Neural cell (in vitro differentiated cells): Measurements from ENCODE around the gene LALBA. TPM values are rescaled to one million over a fixed set of nuclear protein-coding genes. Genes with fewer than 3 reads are reported as not detected.

Source experiments
- H2AFZ ChIP-seq: fragments of 200-600, 300-800 bp; sonication (generic), shearing (Covaris generic); 2 replicates; pipeline ENCODE4 v1.6.0; 2014; ENCODE audit warnings: low read depth, mild to moderate bottlenecking, antibody characterized with exemption, low read length, moderate library complexity
- H3F3A ChIP-seq: fragments of 200-600 bp; shearing (Covaris generic); 2 replicates; pipeline ENCODE4 v1.6.1; 2016; ENCODE audit warnings: mild to moderate bottlenecking, moderate library complexity, mixed read lengths, antibody characterized with exemption, low read length; ENCODE audit not compliant: insufficient read depth, poor library complexity, severe bottlenecking
- H3K27ac ChIP-seq: fragments of 200-600, 300-800 bp; sonication (generic), shearing (Covaris generic); 2 replicates; pipeline ENCODE4 v1.5.1; 2014; ENCODE audit warnings: mild to moderate bottlenecking, low read length, moderate library complexity
- H3K27me3 ChIP-seq: fragments of 300-800, 200-600 bp; sonication (generic), shearing (Covaris generic); 2 replicates; pipeline ENCODE4 v1.6.0; 2014; ENCODE audit warnings: mild to moderate bottlenecking, low read depth, low read length, moderate library complexity; ENCODE audit not compliant: insufficient read depth
- H3K36me3 ChIP-seq: fragments of 300-800, 200-600 bp; sonication (generic), shearing (Covaris generic); 2 replicates; pipeline ENCODE4 v1.5.1; 2014; ENCODE audit warnings: mild to moderate bottlenecking, antibody characterized with exemption, low read length, moderate library complexity; ENCODE audit not compliant: insufficient read depth
- H3K4me2 ChIP-seq: fragments of 300-800, 200-600 bp; sonication (generic), shearing (Covaris generic); 2 replicates; pipeline ENCODE4 v1.6.0; 2014; ENCODE audit warnings: mild to moderate bottlenecking, low read length
- H3K4me3 ChIP-seq: fragments of 300-800, 200-600 bp; sonication (generic), shearing (Covaris generic); 2 replicates; pipeline ENCODE4 v1.5.1; 2014; ENCODE audit warnings: mild to moderate bottlenecking, low read length, moderate library complexity
- H3K79me2 ChIP-seq: fragments of 200-600 bp; shearing (Covaris generic); replicated peaks from 2 replicates; pipeline ENCODE4 v1.6.0; 2014; ENCODE audit warnings: mild to moderate bottlenecking, low read length, moderate library complexity; ENCODE audit not compliant: insufficient read depth
- H3K9ac ChIP-seq: fragments of 300-800, 200-600 bp; sonication (generic), shearing (Covaris generic); 2 replicates; pipeline ENCODE4 v1.6.1; 2016; ENCODE audit warnings: mild to moderate bottlenecking, low read length, mixed read lengths
- H3K9me2 ChIP-seq: fragments of 200-600 bp; shearing (Covaris generic); 2 replicates; pipeline ENCODE4 v1.6.1; 2016; ENCODE audit warnings: mild to moderate bottlenecking, low read length, mixed read lengths; ENCODE audit not compliant: insufficient read depth
- H3K9me3 ChIP-seq: fragments of 200-600, 300-800 bp; sonication (generic), shearing (Covaris generic); 2 replicates; pipeline ENCODE4 v1.6.1; 2016; ENCODE audit warnings: mild to moderate bottlenecking, mixed run types, low read length, moderate library complexity, mixed read lengths
- H4K20me1 ChIP-seq: fragments of 200-600 bp; shearing (Covaris generic); 2 replicates; pipeline ENCODE4 v1.6.1; 2016; ENCODE audit warnings: mild to moderate bottlenecking, mixed run types; ENCODE audit not compliant: insufficient read depth
- EP300 ChIP-seq: fragments of 450-650 bp; conservative IDR thresholded peaks from 2 replicates; pipeline ENCODE4 v1.6.1; 2014; ENCODE audit warnings: antibody characterized with exemption, mild to moderate bottlenecking, moderate library complexity; ENCODE audit not compliant: poor library complexity, severe bottlenecking
- EZH2 ChIP-seq: fragments of 200-600, 300-800 bp; shearing (Covaris generic), sonication (generic); IDR thresholded peaks from 2 replicates; pipeline ENCODE4 v1.6.1; 2014; ENCODE audit warnings: antibody characterized with exemption, low read length, borderline replicate concordance, mild to moderate bottlenecking; ENCODE audit not compliant: insufficient read depth, poor library complexity, severe bottlenecking
- MXI1 ChIP-seq: fragments of 450-650 bp; conservative IDR thresholded peaks from 2 replicates; pipeline ENCODE4 v1.6.1; 2014; ENCODE audit warnings: antibody characterized with exemption, mild to moderate bottlenecking; ENCODE audit not compliant: poor library complexity, severe bottlenecking
- POLR2AphosphoS5 ChIP-seq: IDR thresholded peaks from 2 replicates; pipeline ENCODE4 v1.6.1; 2012
- RAD21 ChIP-seq: fragments of 450-650 bp; conservative IDR thresholded peaks from 2 replicates; pipeline ENCODE4 v1.6.1; 2014; ENCODE audit warnings: antibody characterized with exemption, mild to moderate bottlenecking, moderate library complexity
- SMC3 ChIP-seq: fragments of 450-650 bp; conservative IDR thresholded peaks from 2 replicates; pipeline ENCODE4 v1.6.1; 2014; ENCODE audit warnings: antibody characterized with exemption, mild to moderate bottlenecking, moderate library complexity; ENCODE audit not compliant: poor library complexity
- TAF1 ChIP-seq: IDR thresholded peaks from 2 replicates; pipeline ENCODE4 v1.6.1; 2012; ENCODE audit warnings: low read depth
- polyA plus RNA-seq: library from polyadenylated mRNA; depleted of rRNA; stranded (reverse); fragments of >200 nt; gene quantifications from 2 replicates; pipeline ENCODE4 v1.2.3, GENCODE V29; 2014
- TF ChIP-seq, protein P1 (sequence below): fragments of 450-650 bp; IDR thresholded peaks from 2 replicates; pipeline ENCODE4 v1.5.1; 2014; ENCODE audit warnings: antibody characterized with exemption, mild to moderate bottlenecking, moderate library complexity; ENCODE audit not compliant: poor library complexity, severe bottlenecking
- TF ChIP-seq, protein P2 (sequence below): IDR thresholded peaks from 2 replicates; pipeline ENCODE4 v1.6.1; 2012; ENCODE audit warnings: borderline replicate concordance

The LALBA gene
- polyA plus RNA-seq, 1 donor from 2014 or later, result not detected

DNA sequence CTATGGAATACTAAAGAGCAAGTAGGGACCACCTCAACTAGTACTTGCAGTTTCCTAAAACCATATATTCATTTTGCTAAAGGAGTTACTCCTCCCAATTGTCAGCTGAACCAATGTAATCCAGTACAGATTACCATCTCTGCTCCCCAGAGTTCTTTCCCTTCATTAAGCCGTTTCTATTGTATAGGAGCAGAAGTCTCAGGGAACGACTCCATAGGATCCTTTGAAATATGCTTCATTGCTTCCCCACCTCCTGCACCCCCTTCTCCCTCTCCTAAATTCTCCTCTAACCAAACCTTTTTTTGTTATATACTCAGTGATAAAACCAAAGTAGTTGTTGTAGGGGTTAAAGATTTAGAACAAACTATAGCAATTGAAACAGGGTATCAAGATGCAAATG, 30.7 kb upstream of the LALBA start:
- no peaks in the 10 kb centered on the region for H3K9me2 ChIP-seq
- no peaks in the 10 kb centered on the region for H4K20me1 ChIP-seq
- TF ChIP-seq EZH2 (no peak), TAF1 (no peak), RAD21 (no peak), EP300 (no peak), MXI1 (no peak), POLR2AphosphoS5 (no peak), SMC3 (no peak)
- TF ChIP-seq, protein P1, sequence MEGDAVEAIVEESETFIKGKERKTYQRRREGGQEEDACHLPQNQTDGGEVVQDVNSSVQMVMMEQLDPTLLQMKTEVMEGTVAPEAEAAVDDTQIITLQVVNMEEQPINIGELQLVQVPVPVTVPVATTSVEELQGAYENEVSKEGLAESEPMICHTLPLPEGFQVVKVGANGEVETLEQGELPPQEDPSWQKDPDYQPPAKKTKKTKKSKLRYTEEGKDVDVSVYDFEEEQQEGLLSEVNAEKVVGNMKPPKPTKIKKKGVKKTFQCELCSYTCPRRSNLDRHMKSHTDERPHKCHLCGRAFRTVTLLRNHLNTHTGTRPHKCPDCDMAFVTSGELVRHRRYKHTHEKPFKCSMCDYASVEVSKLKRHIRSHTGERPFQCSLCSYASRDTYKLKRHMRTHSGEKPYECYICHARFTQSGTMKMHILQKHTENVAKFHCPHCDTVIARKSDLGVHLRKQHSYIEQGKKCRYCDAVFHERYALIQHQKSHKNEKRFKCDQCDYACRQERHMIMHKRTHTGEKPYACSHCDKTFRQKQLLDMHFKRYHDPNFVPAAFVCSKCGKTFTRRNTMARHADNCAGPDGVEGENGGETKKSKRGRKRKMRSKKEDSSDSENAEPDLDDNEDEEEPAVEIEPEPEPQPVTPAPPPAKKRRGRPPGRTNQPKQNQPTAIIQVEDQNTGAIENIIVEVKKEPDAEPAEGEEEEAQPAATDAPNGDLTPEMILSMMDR, result no peak
- TF ChIP-seq, protein P2, sequence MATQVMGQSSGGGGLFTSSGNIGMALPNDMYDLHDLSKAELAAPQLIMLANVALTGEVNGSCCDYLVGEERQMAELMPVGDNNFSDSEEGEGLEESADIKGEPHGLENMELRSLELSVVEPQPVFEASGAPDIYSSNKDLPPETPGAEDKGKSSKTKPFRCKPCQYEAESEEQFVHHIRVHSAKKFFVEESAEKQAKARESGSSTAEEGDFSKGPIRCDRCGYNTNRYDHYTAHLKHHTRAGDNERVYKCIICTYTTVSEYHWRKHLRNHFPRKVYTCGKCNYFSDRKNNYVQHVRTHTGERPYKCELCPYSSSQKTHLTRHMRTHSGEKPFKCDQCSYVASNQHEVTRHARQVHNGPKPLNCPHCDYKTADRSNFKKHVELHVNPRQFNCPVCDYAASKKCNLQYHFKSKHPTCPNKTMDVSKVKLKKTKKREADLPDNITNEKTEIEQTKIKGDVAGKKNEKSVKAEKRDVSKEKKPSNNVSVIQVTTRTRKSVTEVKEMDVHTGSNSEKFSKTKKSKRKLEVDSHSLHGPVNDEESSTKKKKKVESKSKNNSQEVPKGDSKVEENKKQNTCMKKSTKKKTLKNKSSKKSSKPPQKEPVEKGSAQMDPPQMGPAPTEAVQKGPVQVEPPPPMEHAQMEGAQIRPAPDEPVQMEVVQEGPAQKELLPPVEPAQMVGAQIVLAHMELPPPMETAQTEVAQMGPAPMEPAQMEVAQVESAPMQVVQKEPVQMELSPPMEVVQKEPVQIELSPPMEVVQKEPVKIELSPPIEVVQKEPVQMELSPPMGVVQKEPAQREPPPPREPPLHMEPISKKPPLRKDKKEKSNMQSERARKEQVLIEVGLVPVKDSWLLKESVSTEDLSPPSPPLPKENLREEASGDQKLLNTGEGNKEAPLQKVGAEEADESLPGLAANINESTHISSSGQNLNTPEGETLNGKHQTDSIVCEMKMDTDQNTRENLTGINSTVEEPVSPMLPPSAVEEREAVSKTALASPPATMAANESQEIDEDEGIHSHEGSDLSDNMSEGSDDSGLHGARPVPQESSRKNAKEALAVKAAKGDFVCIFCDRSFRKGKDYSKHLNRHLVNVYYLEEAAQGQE, result no peak
- H3K79me2 ChIP-seq, result no peaks in the 10 kb centered on the region
- H3F3A ChIP-seq, result no peaks in the 10 kb centered on the region
- H3K4me2 ChIP-seq, result no peak overlapping the region
- H3K36me3 ChIP-seq, result no peaks in the 10 kb centered on the region
- H3K4me3 ChIP-seq, result no peak overlapping the region
- H3K27me3 ChIP-seq, result no peaks in the 10 kb centered on the region
- H3K27ac ChIP-seq, result no peak overlapping the region
- no peak overlapping the region for H3K9ac ChIP-seq
- no peaks in the 10 kb centered on the region for H3K9me3 ChIP-seq
- H2AFZ ChIP-seq, result no peak overlapping the region

DNA sequence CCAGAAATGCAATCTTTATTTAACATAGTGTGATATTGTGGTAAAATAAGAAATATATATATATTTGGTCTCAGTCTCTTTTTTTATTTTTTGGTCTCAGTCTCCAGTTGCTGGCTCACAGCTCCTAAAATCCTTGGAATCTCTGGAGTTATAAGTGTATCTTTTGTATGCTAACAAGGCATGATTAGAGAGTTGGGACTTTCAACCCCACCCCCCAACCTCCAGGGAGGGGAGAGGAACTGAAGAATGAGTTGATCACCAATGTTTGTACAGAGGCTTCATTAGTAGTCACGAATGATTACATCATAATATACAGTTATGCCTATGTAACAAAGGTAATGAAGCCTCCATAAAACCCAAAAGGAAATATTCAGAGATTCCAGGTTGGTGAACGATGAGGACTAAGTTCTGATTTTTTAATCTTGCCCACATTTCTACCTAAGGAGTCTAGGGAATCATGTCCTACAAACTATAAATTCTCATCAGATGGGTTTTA, 22.8 kb upstream of the LALBA start:
- TF ChIP-seq RAD21, result no peak
- no peak for TF ChIP-seq SMC3
- TF ChIP-seq, protein P2, result no peak
- TF ChIP-seq, protein P1, result no peak
- no peak for TF ChIP-seq POLR2AphosphoS5
- TF ChIP-seq TAF1, result no peak
- TF ChIP-seq MXI1, result no peak
- no peak for TF ChIP-seq EP300
- TF ChIP-seq EZH2, result no peak

More for the DNA sequence above, 22.8 kb upstream of the LALBA start:
- Histone ChIP-seq H3K4me3 (no peak overlapping the region), H3K4me2 (no peak overlapping the region), H3K36me3 (no peaks in the 10 kb centered on the region), H3K9ac (no peak overlapping the region), H4K20me1 (no peaks in the 10 kb centered on the region), H3K9me3 (no peaks in the 10 kb centered on the region), H3K27me3 (no peaks in the 10 kb centered on the region), H3K79me2 (no peaks in the 10 kb centered on the region), H2AFZ (no peak overlapping the region), H3K9me2 (no peaks in the 10 kb centered on the region), H3F3A (no peaks in the 10 kb centered on the region), H3K27ac (no peak overlapping the region)
